Activated naive CD4-positive, alpha-beta T cell treated with anti-CD3 and anti-CD28 coated beads, Interleukin-2, amount 50 U/mL, for 16 hours (primary cell): ENCODE results near the gene RNF213.
A peak's percentile ranks its signal among the peaks of the same experiment; 100 is the strongest.

Experiments
- DNase-seq: peaks from one replicate; pipeline ENCODE4 v3.0.0-alpha.2; 2020

The RNF213 gene

GRCh38 chr17:80353718-80354275 lies 93.1 kb downstream of the RNF213 start:
- no peak for DNase-seq

GRCh38 chr17:80354336-80354735 lies 93.7 kb downstream of the RNF213 start:
- DNase-seq = no peak

GRCh38 chr17:80356231-80356856 lies 95.7 kb downstream of the RNF213 start:
- no peak for DNase-seq

- no peak for DNase-seq
Observed at GRCh38 chr17:80358131-80358530, 97.5 kb downstream of the RNF213 start.

GRCh38 chr17:80358861-80359260 lies 98.2 kb downstream of the RNF213 start:
- no peak for DNase-seq

- DNase-seq = no peak
Observed at GRCh38 chr17:80359422-80360110, 98.9 kb downstream of the RNF213 start.

GRCh38 chr17:80360396-80360795 lies 99.7 kb downstream of the RNF213 start:
- no peak for DNase-seq

- peak; percentile 32 for DNase-seq
Observed at GRCh38 chr17:80361495-80362220, 101.0 kb downstream of the RNF213 start.

GRCh38 chr17:80362428-80363119 lies 101.9 kb downstream of the RNF213 start:
- DNase-seq = no peak

GRCh38 chr17:80363120-80363515 lies 102.5 kb downstream of the RNF213 start:
- DNase-seq = no peak

- DNase-seq = no peak
Observed at GRCh38 chr17:80363518-80364090, 103.0 kb downstream of the RNF213 start.

- peak; percentile 26 for DNase-seq
Observed at GRCh38 chr17:80364091-80364691, 103.5 kb downstream of the RNF213 start.

GRCh38 chr17:80365001-80365965 lies 104.6 kb downstream of the RNF213 start:
- DNase-seq = no peak

GRCh38 chr17:80365983-80366382 lies 105.3 kb downstream of the RNF213 start:
- DNase-seq = no peak

GRCh38 chr17:80367503-80367902 lies 106.9 kb downstream of the RNF213 start:
- DNase-seq = no peak

GRCh38 chr17:80371196-80371595 lies 110.5 kb downstream of the RNF213 start:
- DNase-seq = no peak

GRCh38 chr17:80372456-80372855 lies 111.8 kb downstream of the RNF213 start:
- no peak for DNase-seq

GRCh38 chr17:80372922-80373570 lies 112.4 kb downstream of the RNF213 start:
- DNase-seq = no peak

- no peak for DNase-seq
Observed at GRCh38 chr17:80374039-80374731, 113.5 kb downstream of the RNF213 start.
